ENCODE measurements around the gene LASP1.

DNA sequence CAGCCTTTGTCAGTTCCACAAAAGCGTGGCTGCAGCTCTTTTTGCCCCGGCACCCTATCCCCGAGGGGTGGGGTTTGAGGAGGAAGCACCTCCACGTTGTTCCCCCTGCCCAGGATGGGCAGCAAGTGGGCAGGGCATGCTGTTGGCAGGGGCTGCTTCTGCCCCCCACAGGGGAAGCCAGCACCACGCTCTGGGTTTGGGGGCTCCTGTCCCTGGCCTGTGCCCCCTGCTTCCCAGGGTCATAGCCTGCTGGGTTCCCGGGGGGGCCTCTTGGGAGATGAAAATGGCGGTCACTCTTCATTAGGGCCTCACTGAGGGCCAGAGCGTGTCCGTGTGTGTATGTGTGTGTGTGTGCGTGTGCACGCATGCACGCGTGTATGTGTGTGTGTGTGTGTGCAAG is 22.8 kb downstream of the LASP1 start:
- TF ChIP-seq, protein P1, sequence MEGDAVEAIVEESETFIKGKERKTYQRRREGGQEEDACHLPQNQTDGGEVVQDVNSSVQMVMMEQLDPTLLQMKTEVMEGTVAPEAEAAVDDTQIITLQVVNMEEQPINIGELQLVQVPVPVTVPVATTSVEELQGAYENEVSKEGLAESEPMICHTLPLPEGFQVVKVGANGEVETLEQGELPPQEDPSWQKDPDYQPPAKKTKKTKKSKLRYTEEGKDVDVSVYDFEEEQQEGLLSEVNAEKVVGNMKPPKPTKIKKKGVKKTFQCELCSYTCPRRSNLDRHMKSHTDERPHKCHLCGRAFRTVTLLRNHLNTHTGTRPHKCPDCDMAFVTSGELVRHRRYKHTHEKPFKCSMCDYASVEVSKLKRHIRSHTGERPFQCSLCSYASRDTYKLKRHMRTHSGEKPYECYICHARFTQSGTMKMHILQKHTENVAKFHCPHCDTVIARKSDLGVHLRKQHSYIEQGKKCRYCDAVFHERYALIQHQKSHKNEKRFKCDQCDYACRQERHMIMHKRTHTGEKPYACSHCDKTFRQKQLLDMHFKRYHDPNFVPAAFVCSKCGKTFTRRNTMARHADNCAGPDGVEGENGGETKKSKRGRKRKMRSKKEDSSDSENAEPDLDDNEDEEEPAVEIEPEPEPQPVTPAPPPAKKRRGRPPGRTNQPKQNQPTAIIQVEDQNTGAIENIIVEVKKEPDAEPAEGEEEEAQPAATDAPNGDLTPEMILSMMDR (IDR thresholded peaks at IDR 0.05): no peak
- TF ChIP-seq POLR2A (IDR thresholded peaks at IDR 0.05): no peak
